ENCODE data around the gene PPIAL4G.
"Not testable (repeated sequence)": the region's sequence is repeated elsewhere in the genome, so short reads cannot be mapped to it uniquely, and the experiment has no call there.

GRCh38 chr1:148483029-148483428 lies at the start of gene PPIAL4G:
- TF ChIP-seq CTCF (IDR thresholded peaks at IDR 0.05; ENCODE audit: low read depth, low read length); EZH2phosphoT487 (IDR thresholded peaks at IDR 0.05; ENCODE audit: low read depth): not testable (repeated sequence)
